Cardiac muscle cell (in vitro differentiated cells and primary cell): ENCODE data around the gene SMIM20. TPM values are rescaled to one million over a fixed set of nuclear protein-coding genes. Genes with fewer than 3 reads are reported as not detected.

Experiments used
- DNase-seq, 2 donors: peaks; one replicate each; pipeline versions ENCODE4 v3.0.0 to v3.0.0-alpha.2; 2010 to 2017; ENCODE audit warnings: low read depth in 1 of 2, low spot score in 1 of 2
- H3K27ac ChIP-seq: fragments of 200-600 bp; sonication (generic); 2 replicates; pipeline ENCODE4 v1.5.1; 2016
- H3K27me3 ChIP-seq: fragments of 200-600 bp; sonication (generic); 2 replicates; pipeline ENCODE4 v1.6.0; 2016; ENCODE audit warnings: control low read depth
- H3K36me3 ChIP-seq: fragments of 200-600 bp; sonication (generic); 2 replicates; pipeline ENCODE4 v1.5.1; 2016; ENCODE audit warnings: control low read depth
- H3K4me1 ChIP-seq: fragments of 200-600 bp; sonication (generic); 2 replicates; pipeline ENCODE4 v1.8.1; 2017; ENCODE audit warnings: low read depth, mild to moderate bottlenecking, mixed run types
- H3K4me3 ChIP-seq: fragments of 200-600 bp; sonication (generic); 2 replicates; pipeline ENCODE4 v1.5.1; 2016; ENCODE audit warnings: mild to moderate bottlenecking
- H3K9me3 ChIP-seq: fragments of 200-600 bp; sonication (generic); 2 replicates; pipeline ENCODE4 v1.5.1; 2017; ENCODE audit warnings: low read depth, mild to moderate bottlenecking, control low read depth
- polyA plus RNA-seq: library from polyadenylated mRNA; unstranded; fragments of >200 nt; fragmentation: Nextera tagmentation; extraction: Ambion mirVana; gene quantifications from 2 replicates; pipeline ENCODE4 v1.2.1, GENCODE V29; 2016
- total RNA-seq: library from RNA; depleted of rRNA; stranded (reverse); fragments of >200 nt; gene quantifications from 2 replicates; pipeline ENCODE4 v1.2.3, GENCODE V29; 2016
- TF ChIP-seq, protein P1 (sequence below): IDR thresholded peaks from 2 replicates; pipeline ENCODE4 v1.5.1; 2012; ENCODE audit warnings: low read depth, mild to moderate bottlenecking, low read length

The SMIM20 gene
- total and polyA plus RNA-seq, 2 experiments from 2014 or later, result 27.5 to 59.1 TPM

GRCh38 chr4:25922812-25923369 lies 8.9 kb downstream of the SMIM20 start:
- DNase-seq, result no peak
- no peaks in the 10 kb centered on the region for H3K36me3 ChIP-seq
- no peaks in the 10 kb centered on the region for H3K27me3 ChIP-seq
- H3K4me1 ChIP-seq, result no peaks in the 10 kb centered on the region
- no peaks in the 10 kb centered on the region for H3K9me3 ChIP-seq
- TF ChIP-seq, protein P1, sequence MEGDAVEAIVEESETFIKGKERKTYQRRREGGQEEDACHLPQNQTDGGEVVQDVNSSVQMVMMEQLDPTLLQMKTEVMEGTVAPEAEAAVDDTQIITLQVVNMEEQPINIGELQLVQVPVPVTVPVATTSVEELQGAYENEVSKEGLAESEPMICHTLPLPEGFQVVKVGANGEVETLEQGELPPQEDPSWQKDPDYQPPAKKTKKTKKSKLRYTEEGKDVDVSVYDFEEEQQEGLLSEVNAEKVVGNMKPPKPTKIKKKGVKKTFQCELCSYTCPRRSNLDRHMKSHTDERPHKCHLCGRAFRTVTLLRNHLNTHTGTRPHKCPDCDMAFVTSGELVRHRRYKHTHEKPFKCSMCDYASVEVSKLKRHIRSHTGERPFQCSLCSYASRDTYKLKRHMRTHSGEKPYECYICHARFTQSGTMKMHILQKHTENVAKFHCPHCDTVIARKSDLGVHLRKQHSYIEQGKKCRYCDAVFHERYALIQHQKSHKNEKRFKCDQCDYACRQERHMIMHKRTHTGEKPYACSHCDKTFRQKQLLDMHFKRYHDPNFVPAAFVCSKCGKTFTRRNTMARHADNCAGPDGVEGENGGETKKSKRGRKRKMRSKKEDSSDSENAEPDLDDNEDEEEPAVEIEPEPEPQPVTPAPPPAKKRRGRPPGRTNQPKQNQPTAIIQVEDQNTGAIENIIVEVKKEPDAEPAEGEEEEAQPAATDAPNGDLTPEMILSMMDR, result no peak
- H3K27ac ChIP-seq, result peak overlapping the region; percentile 7
- H3K4me3 ChIP-seq, result no peak overlapping the region

GRCh38 chr4:25923745-25924144 lies 9.7 kb downstream of the SMIM20 start:
- DNase-seq, result peak in 1 of 2 donors; percentile 7
- H3K4me3 ChIP-seq, result no peak overlapping the region
- no peaks in the 10 kb centered on the region for H3K4me1 ChIP-seq
- H3K27me3 ChIP-seq, result no peaks in the 10 kb centered on the region
- no peaks in the 10 kb centered on the region for H3K36me3 ChIP-seq
- H3K9me3 ChIP-seq, result no peaks in the 10 kb centered on the region
- TF ChIP-seq, protein P1, result no peak
- no peak overlapping the region for H3K27ac ChIP-seq

GRCh38 chr4:25925486-25926201 lies 11.6 kb downstream of the SMIM20 start:
- peak; percentile 41 to 59 for DNase-seq
- no peak overlapping the region for H3K27ac ChIP-seq
- TF ChIP-seq, protein P1, result peak; percentile 74
- H3K4me1 ChIP-seq, result no peaks in the 10 kb centered on the region
- no peaks in the 10 kb centered on the region for H3K36me3 ChIP-seq
- no peak overlapping the region for H3K4me3 ChIP-seq
- H3K9me3 ChIP-seq, result no peaks in the 10 kb centered on the region
- H3K27me3 ChIP-seq, result no peaks in the 10 kb centered on the region

DNA sequence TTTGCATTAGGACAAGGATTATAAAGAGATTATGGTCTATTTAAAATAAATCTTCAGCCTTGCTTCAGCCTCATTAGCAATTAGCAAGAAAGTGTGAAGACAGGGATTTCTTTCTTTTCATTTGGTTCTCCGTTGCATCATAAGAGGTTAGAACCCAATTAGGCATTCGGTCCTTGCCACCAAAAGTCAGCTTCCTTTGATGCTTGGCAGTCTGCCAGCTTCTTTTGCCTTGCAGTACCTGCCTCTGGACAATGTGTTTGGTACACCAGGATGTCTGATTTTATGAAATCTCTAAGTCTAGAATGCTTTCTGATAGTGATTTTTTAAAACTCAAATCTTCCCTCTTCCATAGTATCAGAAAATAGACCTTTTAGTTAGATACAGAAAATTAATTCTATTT lies 12.4 kb downstream of the SMIM20 start:
- no peak for DNase-seq

GRCh38 chr4:25927361-25928195 lies 13.6 kb downstream of the SMIM20 start:
- Histone ChIP-seq H3K27ac (no peak overlapping the region), H3K9me3 (no peaks in the 10 kb centered on the region), H3K4me1 (no peaks in the 10 kb centered on the region), H3K27me3 (no peaks in the 10 kb centered on the region), H3K36me3 (no peaks in the 10 kb centered on the region), H3K4me3 (no peak overlapping the region)
- TF ChIP-seq, protein P1, result no peak
- no peak for DNase-seq

More for the DNA sequence above, 12.4 kb downstream of the SMIM20 start:
- no peaks in the 10 kb centered on the region for H3K4me1 ChIP-seq
- H3K4me3 ChIP-seq, result no peak overlapping the region
- H3K36me3 ChIP-seq, result no peaks in the 10 kb centered on the region
- H3K27me3 ChIP-seq, result no peaks in the 10 kb centered on the region
- TF ChIP-seq, protein P1, result no peak
- H3K27ac ChIP-seq, result no peak overlapping the region
- H3K9me3 ChIP-seq, result no peaks in the 10 kb centered on the region
